ENCODE measurements around the gene ADGRL1.
"Not testable (repeated sequence)": the region's sequence is repeated elsewhere in the genome, so short reads cannot be mapped to it uniquely, and the experiment has no call there.

ADGRL1 gene

DNA sequence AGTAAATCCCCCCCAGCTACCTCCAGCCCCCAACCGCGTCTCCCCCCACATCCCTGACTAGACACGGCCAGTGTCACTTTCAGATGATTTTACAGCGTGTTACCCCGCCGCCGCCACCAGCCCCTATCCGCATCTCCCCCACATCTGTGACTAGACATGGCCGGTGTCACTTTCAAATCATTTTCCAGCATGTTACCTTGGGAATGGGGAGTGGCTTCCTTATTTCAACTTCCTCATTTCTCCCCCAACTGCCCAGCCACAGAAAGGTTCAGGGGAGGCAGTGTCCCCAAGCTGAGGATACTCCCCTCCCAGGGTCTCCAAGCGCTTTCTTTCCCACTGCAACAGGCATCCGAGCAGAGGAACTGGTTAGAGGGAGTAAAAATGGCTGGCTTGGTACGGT, 18.4 kb downstream of the ADGRL1 start:
- no peaks in the 10 kb centered on the region for H3K4me1 ChIP-seq (ENCODE audit: control insufficient read depth in 1 of 2, insufficient read depth in 1 of 2, low read depth in 1 of 2, low read length in 1 of 2)
- no peaks in the 10 kb centered on the region for H3K36me3 ChIP-seq
- H3K4me3 ChIP-seq (ENCODE audit: low read depth in 1 of 2, low read length in 1 of 2): no peak overlapping the region
- no peaks in the 10 kb centered on the region for H3K27me3 ChIP-seq
- no peak for TF ChIP-seq CTCF (IDR thresholded peaks at IDR 0.05)
- H3K9me3 ChIP-seq: no peaks in the 10 kb centered on the region
- no peak overlapping the region for H3K27ac ChIP-seq

DNA sequence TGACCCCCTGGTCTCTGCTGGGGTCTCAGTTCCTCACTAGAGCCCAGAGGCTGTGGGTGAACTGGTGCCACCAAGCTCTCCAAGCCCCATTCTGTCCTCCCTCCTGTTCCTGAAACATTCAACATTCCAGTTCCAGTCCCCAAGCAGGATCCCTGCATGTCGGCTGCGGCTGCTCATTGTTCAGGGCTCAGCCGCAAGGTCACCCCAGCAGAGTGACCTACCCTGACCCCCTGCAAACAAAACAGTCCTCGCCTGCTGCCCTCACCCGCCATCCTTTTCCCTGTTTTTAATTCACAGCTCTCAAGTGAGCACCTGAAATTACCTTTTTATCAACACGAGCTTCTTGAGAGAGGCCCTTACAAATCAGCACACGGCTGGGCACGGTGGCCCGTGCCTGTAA, 19.3 kb downstream of the ADGRL1 start:
- not testable (repeated sequence) for H3K36me3 ChIP-seq; H3K9me3 ChIP-seq; H3K27ac ChIP-seq; H3K27me3 ChIP-seq; H3K4me3 ChIP-seq (ENCODE audit: low read depth in 1 of 2, low read length in 1 of 2); H3K4me1 ChIP-seq (ENCODE audit: control insufficient read depth in 1 of 2, insufficient read depth in 1 of 2, low read depth in 1 of 2, low read length in 1 of 2)

GRCh38 chr19:14185691-14186090, 20.3 kb downstream of the ADGRL1 start:
- not testable (repeated sequence) for H3K4me1 ChIP-seq (ENCODE audit: control insufficient read depth in 1 of 2, insufficient read depth in 1 of 2, low read depth in 1 of 2, low read length in 1 of 2); H3K27me3 ChIP-seq; H3K4me3 ChIP-seq (ENCODE audit: low read depth in 1 of 2, low read length in 1 of 2); H3K36me3 ChIP-seq; H3K27ac ChIP-seq; H3K9me3 ChIP-seq

DNA sequence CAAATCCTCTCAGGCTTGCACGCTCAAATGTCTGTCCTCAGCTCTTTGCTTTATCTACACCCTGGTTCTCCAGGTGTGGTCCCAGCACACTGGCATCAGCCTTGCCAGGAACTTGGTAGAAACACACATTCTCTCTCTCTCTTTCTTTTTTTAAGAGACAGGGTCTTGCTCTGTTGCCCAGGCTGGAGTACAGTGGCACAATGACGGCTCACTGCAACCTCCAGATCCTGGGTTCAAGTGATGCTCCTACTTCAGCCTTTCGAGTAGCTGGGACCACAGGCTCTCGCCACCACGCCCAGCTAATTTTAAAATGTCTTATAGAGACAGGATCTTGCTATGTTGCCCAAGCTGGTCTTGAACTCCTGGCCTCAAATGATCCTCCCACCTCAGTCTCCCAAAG, 20.8 kb downstream of the ADGRL1 start:
- TF ChIP-seq CTCF (IDR thresholded peaks at IDR 0.05): no peak
- Histone ChIP-seq H3K4me1 (ENCODE audit: control insufficient read depth in 1 of 2, insufficient read depth in 1 of 2, low read depth in 1 of 2, low read length in 1 of 2) (no peaks in the 10 kb centered on the region), H3K27ac (no peak overlapping the region), H3K9me3 (no peaks in the 10 kb centered on the region), H3K36me3 (no peaks in the 10 kb centered on the region), H3K27me3 (no peaks in the 10 kb centered on the region), H3K4me3 (ENCODE audit: low read depth in 1 of 2, low read length in 1 of 2) (no peak overlapping the region)

- TF ChIP-seq CTCF (IDR thresholded peaks at IDR 0.05): no peak
- Histone ChIP-seq H3K9me3 (no peaks in the 10 kb centered on the region), H3K27me3 (no peaks in the 10 kb centered on the region), H3K36me3 (no peaks in the 10 kb centered on the region), H3K4me1 (ENCODE audit: control insufficient read depth in 1 of 2, insufficient read depth in 1 of 2, low read depth in 1 of 2, low read length in 1 of 2) (no peaks in the 10 kb centered on the region), H3K27ac (no peak overlapping the region), H3K4me3 (ENCODE audit: low read depth in 1 of 2, low read length in 1 of 2) (no peak overlapping the region)
Observed at GRCh38 chr19:14183741-14184350, 22.1 kb downstream of the ADGRL1 start.

GRCh38 chr19:14182476-14182875, 23.5 kb downstream of the ADGRL1 start:
- Histone ChIP-seq H3K27me3 (no peaks in the 10 kb centered on the region), H3K36me3 (no peaks in the 10 kb centered on the region), H3K27ac (no peak overlapping the region), H3K9me3 (no peaks in the 10 kb centered on the region), H3K4me1 (ENCODE audit: control insufficient read depth in 1 of 2, insufficient read depth in 1 of 2, low read depth in 1 of 2, low read length in 1 of 2) (no peaks in the 10 kb centered on the region), H3K4me3 (ENCODE audit: low read depth in 1 of 2, low read length in 1 of 2) (no peak overlapping the region)
- TF ChIP-seq CTCF (IDR thresholded peaks at IDR 0.05): no peak

GRCh38 chr19:14181906-14182305, 24.1 kb downstream of the ADGRL1 start:
- H3K27me3 ChIP-seq: no peaks in the 10 kb centered on the region
- no peak overlapping the region for H3K27ac ChIP-seq
- no peaks in the 10 kb centered on the region for H3K4me1 ChIP-seq (ENCODE audit: control insufficient read depth in 1 of 2, insufficient read depth in 1 of 2, low read depth in 1 of 2, low read length in 1 of 2)
- H3K4me3 ChIP-seq (ENCODE audit: low read depth in 1 of 2, low read length in 1 of 2): no peak overlapping the region
- no peaks in the 10 kb centered on the region for H3K9me3 ChIP-seq
- no peaks in the 10 kb centered on the region for H3K36me3 ChIP-seq
- no peak for TF ChIP-seq CTCF (IDR thresholded peaks at IDR 0.05)

DNA sequence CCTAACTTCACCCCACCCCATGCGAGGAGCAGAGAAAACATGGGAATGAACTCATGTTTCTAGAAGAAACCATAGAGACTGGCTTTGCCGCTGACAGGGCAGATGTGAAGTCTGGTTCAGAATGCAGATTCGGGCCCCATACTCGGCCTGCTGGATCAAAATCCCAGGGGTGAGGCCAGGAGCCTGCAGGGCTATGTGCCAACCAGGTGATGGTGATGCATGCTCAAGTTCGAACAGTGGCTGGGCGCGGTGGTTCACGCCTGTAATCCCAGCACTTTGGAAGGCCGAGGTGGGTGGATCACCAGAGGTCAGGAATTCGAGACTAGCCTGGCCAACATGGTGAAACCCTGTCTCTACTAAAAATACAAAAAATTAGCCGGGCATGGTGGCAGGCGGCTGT, 24.8 kb downstream of the ADGRL1 start:
- not testable (repeated sequence) for H3K27ac ChIP-seq; H3K4me3 ChIP-seq (ENCODE audit: low read depth in 1 of 2, low read length in 1 of 2); H3K36me3 ChIP-seq; H3K4me1 ChIP-seq (ENCODE audit: control insufficient read depth in 1 of 2, insufficient read depth in 1 of 2, low read depth in 1 of 2, low read length in 1 of 2); H3K27me3 ChIP-seq; H3K9me3 ChIP-seq

All from neutrophil (primary cell).